K562 (cell line): Measurements from ENCODE around the gene HLA-DPA1.

ENCODE experiments used
- CHD1 ChIP-seq: fragments of 200-600 bp; sonication (generic); IDR thresholded peaks from one replicate; pipeline ENCODE4 v1.6.1; 2012; ENCODE audit warnings: mild to moderate bottlenecking, moderate library complexity, low read length, inconsistent platforms
- DPF2 ChIP-seq: fragments of 450-650 bp; IDR thresholded peaks from 2 replicates; pipeline ENCODE4 v1.6.1; 2016
- EGR1 ChIP-seq: fragments of 450-650 bp; conservative IDR thresholded peaks from 2 replicates; pipeline ENCODE4 v1.6.1; 2017; ENCODE audit warnings: mild to moderate bottlenecking
- GATAD2A ChIP-seq: fragments of 450-650 bp; IDR thresholded peaks from 2 replicates; pipeline ENCODE4 v1.6.1; 2017
- PHB ChIP-seq: fragments of 250-450 bp; sonication (Bioruptor Pico); IDR thresholded peaks from 2 replicates; pipeline ENCODE4 v1.5.0; 2021
- RAD21 ChIP-seq, 2 experiments: fragments of 250-450 bp in 1 of 2; fragments of 450-650 bp in 1 of 2; sonication (Bioruptor Pico) in 1 of 2; formaldehyde crosslinking in 1 of 2; IDR thresholded peaks in 1 of 2; conservative IDR thresholded peaks in 1 of 2; 2 replicates each; pipeline versions ENCODE4 v1.4.0 to v1.8.0; 2020 to 2022; ENCODE audit warnings: mild to moderate bottlenecking in 2 of 2, moderate library complexity in 1 of 2
- SIN3A ChIP-seq, 2 experiments: fragments of 150-350 bp in 1 of 2; IDR thresholded peaks; 2 replicates each; pipeline ENCODE4 v1.6.1; 2011 to 2016; ENCODE audit warnings: borderline replicate concordance in 2 of 2, low read depth in 2 of 2, low read length in 2 of 2, mild to moderate bottlenecking in 2 of 2, moderate library complexity in 2 of 2; ENCODE audit not compliant: control insufficient read depth in 1 of 2
- SMAD1 ChIP-seq: fragments of 150-350 bp; IDR thresholded peaks from 2 replicates; pipeline ENCODE4 v1.6.1; 2014; ENCODE audit warnings: low read length, low read depth; ENCODE audit not compliant: partially characterized antibody
- YY1 ChIP-seq, 3 experiments: IDR thresholded peaks; 2 replicates each; pipeline ENCODE4 v1.6.1; 2011; ENCODE audit warnings: low read length in 2 of 3, mild to moderate bottlenecking in 2 of 3, moderate library complexity in 2 of 3, borderline replicate concordance in 1 of 3, control low read depth in 1 of 3, low read depth in 1 of 3; ENCODE audit not compliant: insufficient read depth in 3 of 3, insufficient replicate concordance in 2 of 3, control insufficient read depth in 1 of 3, insufficient read length in 1 of 3; ENCODE audit errors: extremely low read depth in 1 of 3
- ZNF707 ChIP-seq: fragments of 250-450 bp; sonication (Bioruptor Pico); conservative IDR thresholded peaks from 2 replicates; pipeline ENCODE4 v1.8.0; 2022; ENCODE audit warnings: inconsistent platforms, mild to moderate bottlenecking, moderate library complexity
- ZNF79 ChIP-seq: fragments of 250-450 bp; sonication (Bioruptor Pico); IDR thresholded peaks from 2 replicates; pipeline ENCODE4 v1.4.0; 2020; ENCODE audit warnings: low read depth, mild to moderate bottlenecking, moderate library complexity
- TF ChIP-seq, protein P1 (sequence below): sonication (generic); formaldehyde crosslinking; IDR thresholded peaks from 2 replicates; pipeline ENCODE4 v1.9.0; 2022; ENCODE audit warnings: mild to moderate bottlenecking, missing genetic modification reagents
- TF ChIP-seq, protein P2 (sequence below): fragments of 250-450 bp; sonication (Bioruptor Pico); IDR thresholded peaks from 2 replicates; pipeline ENCODE4 v1.8.0; 2021; ENCODE audit warnings: mild to moderate bottlenecking, moderate library complexity
- TF ChIP-seq, protein P3 (sequence below): fragments of 250-450 bp; sonication (Bioruptor Pico); IDR thresholded peaks from 2 replicates; pipeline ENCODE4 v1.9.0; 2021; ENCODE audit warnings: mild to moderate bottlenecking, inconsistent platforms

DNA sequence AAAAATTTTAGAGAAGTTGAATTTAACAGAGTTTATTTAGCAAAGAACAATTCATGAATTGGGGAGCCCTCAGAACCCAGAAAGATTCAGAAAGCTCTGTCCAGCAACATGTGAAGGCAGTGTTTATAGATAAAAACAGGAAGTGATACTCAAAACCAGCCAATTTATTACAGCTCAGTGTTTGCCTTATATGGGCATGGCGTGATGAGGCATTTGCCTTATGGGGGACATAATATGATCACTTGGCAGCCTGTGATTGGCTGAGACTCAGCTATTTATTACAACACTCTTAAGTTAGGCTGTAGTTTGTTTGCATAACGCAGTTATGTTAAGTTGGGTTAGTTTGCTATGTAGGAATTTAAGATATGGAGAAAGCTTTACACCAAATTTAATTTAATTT, 11.5 kb downstream of the HLA-DPA1 start:
- TF ChIP-seq GATAD2A, result no peak
- TF ChIP-seq ZNF79, result no peak
- TF ChIP-seq ZNF707 (CRISPR knock-in tag), result no peak
- TF ChIP-seq, protein P1, sequence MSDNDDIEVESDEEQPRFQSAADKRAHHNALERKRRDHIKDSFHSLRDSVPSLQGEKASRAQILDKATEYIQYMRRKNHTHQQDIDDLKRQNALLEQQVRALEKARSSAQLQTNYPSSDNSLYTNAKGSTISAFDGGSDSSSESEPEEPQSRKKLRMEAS (CRISPR knock-in tag), result no peak
- no peak for TF ChIP-seq CHD1
- no peak for TF ChIP-seq RAD21 (CRISPR knock-in tag; conservative IDR thresholded peaks at IDR 0.05 in 1 of 2, IDR thresholded peaks at IDR 0.05 in 1 of 2)
- TF ChIP-seq, protein P2, sequence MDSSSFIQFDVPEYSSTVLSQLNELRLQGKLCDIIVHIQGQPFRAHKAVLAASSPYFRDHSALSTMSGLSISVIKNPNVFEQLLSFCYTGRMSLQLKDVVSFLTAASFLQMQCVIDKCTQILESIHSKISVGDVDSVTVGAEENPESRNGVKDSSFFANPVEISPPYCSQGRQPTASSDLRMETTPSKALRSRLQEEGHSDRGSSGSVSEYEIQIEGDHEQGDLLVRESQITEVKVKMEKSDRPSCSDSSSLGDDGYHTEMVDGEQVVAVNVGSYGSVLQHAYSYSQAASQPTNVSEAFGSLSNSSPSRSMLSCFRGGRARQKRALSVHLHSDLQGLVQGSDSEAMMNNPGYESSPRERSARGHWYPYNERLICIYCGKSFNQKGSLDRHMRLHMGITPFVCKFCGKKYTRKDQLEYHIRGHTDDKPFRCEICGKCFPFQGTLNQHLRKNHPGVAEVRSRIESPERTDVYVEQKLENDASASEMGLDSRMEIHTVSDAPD (CRISPR knock-in tag), result no peak
- TF ChIP-seq EGR1, result no peak
- TF ChIP-seq, protein P3, sequence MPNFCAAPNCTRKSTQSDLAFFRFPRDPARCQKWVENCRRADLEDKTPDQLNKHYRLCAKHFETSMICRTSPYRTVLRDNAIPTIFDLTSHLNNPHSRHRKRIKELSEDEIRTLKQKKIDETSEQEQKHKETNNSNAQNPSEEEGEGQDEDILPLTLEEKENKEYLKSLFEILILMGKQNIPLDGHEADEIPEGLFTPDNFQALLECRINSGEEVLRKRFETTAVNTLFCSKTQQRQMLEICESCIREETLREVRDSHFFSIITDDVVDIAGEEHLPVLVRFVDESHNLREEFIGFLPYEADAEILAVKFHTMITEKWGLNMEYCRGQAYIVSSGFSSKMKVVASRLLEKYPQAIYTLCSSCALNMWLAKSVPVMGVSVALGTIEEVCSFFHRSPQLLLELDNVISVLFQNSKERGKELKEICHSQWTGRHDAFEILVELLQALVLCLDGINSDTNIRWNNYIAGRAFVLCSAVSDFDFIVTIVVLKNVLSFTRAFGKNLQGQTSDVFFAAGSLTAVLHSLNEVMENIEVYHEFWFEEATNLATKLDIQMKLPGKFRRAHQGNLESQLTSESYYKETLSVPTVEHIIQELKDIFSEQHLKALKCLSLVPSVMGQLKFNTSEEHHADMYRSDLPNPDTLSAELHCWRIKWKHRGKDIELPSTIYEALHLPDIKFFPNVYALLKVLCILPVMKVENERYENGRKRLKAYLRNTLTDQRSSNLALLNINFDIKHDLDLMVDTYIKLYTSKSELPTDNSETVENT, result no peak
- no peak for TF ChIP-seq SMAD1
- no peak for TF ChIP-seq YY1 (IDR thresholded peaks at IDR 0.05; ENCODE audit: borderline replicate concordance in 1 of 3, control insufficient read depth in 1 of 3, extremely low read depth in 1 of 3, insufficient read depth in 3 of 3, insufficient read length in 1 of 3, insufficient replicate concordance in 2 of 3, low read depth in 1 of 3, low read length in 2 of 3)
- no peak for TF ChIP-seq SIN3A (IDR thresholded peaks at IDR 0.05; ENCODE audit: borderline replicate concordance in 2 of 2, control insufficient read depth in 1 of 2, low read depth in 2 of 2, low read length in 2 of 2)
- TF ChIP-seq PHB (CRISPR knock-in tag), result no peak
- no peak for TF ChIP-seq DPF2
